HepG2 (cell line): ENCODE results near the gene MDP1. TPM values are rescaled to one million over a fixed set of nuclear protein-coding genes. Genes with fewer than 3 reads are reported as not detected.

Experiments
- ARID3A ChIP-seq: IDR thresholded peaks from 2 replicates; pipeline ENCODE4 v1.6.1; 2012; ENCODE audit warnings: low read depth, low read length, improper control_type of control experiment
- ARNT ChIP-seq: fragments of 450-650 bp; IDR thresholded peaks from 2 replicates; pipeline ENCODE4 v1.6.1; 2017
- CHD4 ChIP-seq: fragments of 200-600 bp; sonication (generic); IDR thresholded peaks from 2 replicates; pipeline ENCODE4 v1.7.0; 2017; ENCODE audit warnings: mild to moderate bottlenecking, low read length, borderline replicate concordance
- DDIT3 ChIP-seq: sonication (generic); formaldehyde crosslinking; IDR thresholded peaks from 2 replicates; pipeline ENCODE4 v1.4.0; 2020; ENCODE audit warnings: mild to moderate bottlenecking, missing genetic modification reagents
- FOXA1 ChIP-seq, 2 experiments: fragments of 450-650 bp in 1 of 2; sonication (generic) in 1 of 2; formaldehyde crosslinking in 1 of 2; IDR thresholded peaks; 2 replicates each; pipeline versions ENCODE4 v1.4.0 to v1.6.1; 2016 to 2020; ENCODE audit warnings: missing genetic modification reagents in 1 of 2
- FOXA3 ChIP-seq: IDR thresholded peaks from 2 replicates; pipeline ENCODE4 v1.6.1; 2016; ENCODE audit warnings: missing genetic modification reagents, missing compliant biosample characterization
- IRF9 ChIP-seq: sonication (generic); formaldehyde crosslinking; IDR thresholded peaks from 2 replicates; pipeline ENCODE4 v1.8.0; 2022; ENCODE audit warnings: missing genetic modification reagents, mild to moderate bottlenecking, borderline replicate concordance
- KAT2B ChIP-seq: fragments of 150-350 bp; IDR thresholded peaks from 2 replicates; pipeline ENCODE4 v1.6.1; 2014; ENCODE audit warnings: low read depth, low read length, borderline replicate concordance
- NFE2 ChIP-seq: sonication (generic); formaldehyde crosslinking; IDR thresholded peaks from 2 replicates; pipeline ENCODE4 v1.4.0; 2020; ENCODE audit warnings: missing genetic modification reagents
- NR2F6 ChIP-seq, 2 experiments: IDR thresholded peaks; 2 replicates each; pipeline ENCODE4 v1.6.1; 2016; ENCODE audit warnings: antibody characterized with exemption in 1 of 2, mild to moderate bottlenecking in 1 of 2
- PAWR ChIP-seq: sonication (generic); formaldehyde crosslinking; IDR thresholded peaks from 2 replicates; pipeline ENCODE4 v1.4.0; 2020; ENCODE audit warnings: missing genetic modification reagents, mild to moderate bottlenecking, borderline replicate concordance
- PLRG1 ChIP-seq: fragments of 450-650 bp; conservative IDR thresholded peaks from 2 replicates; pipeline ENCODE4 v1.6.1; 2016
- THYN1 ChIP-seq: sonication (generic); formaldehyde crosslinking; IDR thresholded peaks from 2 replicates; pipeline ENCODE4 v1.8.1; 2023; ENCODE audit warnings: low read depth, mild to moderate bottlenecking, moderate library complexity, missing genetic modification reagents, borderline replicate concordance
- UBTF ChIP-seq: sonication (generic); formaldehyde crosslinking; IDR thresholded peaks from 2 replicates; pipeline ENCODE4 v1.4.0; 2020; ENCODE audit warnings: mild to moderate bottlenecking, missing genetic modification reagents
- YEATS2 ChIP-seq: sonication (generic); formaldehyde crosslinking; IDR thresholded peaks from 2 replicates; pipeline ENCODE4 v1.4.0; 2020; ENCODE audit warnings: missing genetic modification reagents, borderline replicate concordance
- ZBTB7B ChIP-seq: sonication (generic); formaldehyde crosslinking; IDR thresholded peaks from 2 replicates; pipeline ENCODE4 v1.4.0; 2020; ENCODE audit warnings: missing genetic modification reagents
- ZFP82 ChIP-seq: sonication (generic); formaldehyde crosslinking; IDR thresholded peaks from 2 replicates; pipeline ENCODE4 v1.5.1; 2020; ENCODE audit warnings: mild to moderate bottlenecking, missing genetic modification reagents, borderline replicate concordance
- ZNF354B ChIP-seq: sonication (generic); formaldehyde crosslinking; IDR thresholded peaks from 2 replicates; pipeline ENCODE4 v1.8.0; 2022; ENCODE audit warnings: mild to moderate bottlenecking, missing genetic modification reagents
- ZNF501 ChIP-seq: sonication (generic); formaldehyde crosslinking; IDR thresholded peaks from 2 replicates; pipeline ENCODE4 v1.5.1; 2020; ENCODE audit warnings: mild to moderate bottlenecking, moderate library complexity, missing genetic modification reagents
- ZNF543 ChIP-seq: sonication (generic); formaldehyde crosslinking; IDR thresholded peaks from 2 replicates; pipeline ENCODE4 v1.4.0; 2020; ENCODE audit warnings: mild to moderate bottlenecking, missing genetic modification reagents
- ZNF616 ChIP-seq: sonication (generic); formaldehyde crosslinking; IDR thresholded peaks from 2 replicates; pipeline ENCODE4 v1.5.0; 2020; ENCODE audit warnings: low read depth, mild to moderate bottlenecking, missing genetic modification reagents
- ZNF660 ChIP-seq: sonication (generic); formaldehyde crosslinking; IDR thresholded peaks from 2 replicates; pipeline ENCODE4 v1.5.1; 2020; ENCODE audit warnings: mild to moderate bottlenecking, low read depth, missing genetic modification reagents, borderline replicate concordance
- ZNF788 ChIP-seq: sonication (generic); formaldehyde crosslinking; IDR thresholded peaks from 2 replicates; pipeline ENCODE4 v1.5.0; 2020; ENCODE audit warnings: mild to moderate bottlenecking, missing genetic modification reagents, borderline replicate concordance
- ZNF841 ChIP-seq: sonication (generic); formaldehyde crosslinking; IDR thresholded peaks from 2 replicates; pipeline ENCODE4 v1.8.1; 2023; ENCODE audit warnings: missing genetic modification reagents, borderline replicate concordance
- ZSCAN30 ChIP-seq: sonication (generic); formaldehyde crosslinking; IDR thresholded peaks from 2 replicates; pipeline ENCODE4 v1.5.0; 2020; ENCODE audit warnings: mild to moderate bottlenecking, missing genetic modification reagents
- polyA plus RNA-seq, 8 experiments: library from polyadenylated mRNA; depleted of rRNA in 3 of 8; stranded (reverse) in 7 of 8; unstranded in 1 of 8; fragments of >200 nt; fragmentation: Illumina TruSeq in 4 of 8; extraction: Trizol in 4 of 8; gene quantifications; 2 replicates each; pipeline versions ENCODE4 v1.2.1 to v1.2.3, GENCODE V29; 2011 to 2016; ENCODE audit warnings: low read depth in 4 of 8, missing spikeins in 1 of 8, mixed read lengths in 1 of 8; ENCODE audit not compliant: insufficient read depth in 1 of 8
- total RNA-seq, 5 experiments: library from RNA; depleted of rRNA; stranded (reverse); fragments of >200 nt; fragmentation: Illumina TruSeq; extraction: Trizol; gene quantifications; 2 replicates each; pipeline ENCODE4 v1.2.3, GENCODE V29; 2016; ENCODE audit warnings: low read depth in 1 of 5

MDP1 gene
- total and polyA plus RNA-seq, 2 of the 13 experiments (the other 11 are each of a cell fraction or from before 2014, with no cell fraction given): 44.1 to 48.7 TPM

- TF ChIP-seq ARNT: no peak
- TF ChIP-seq KAT2B: peak; percentile 36; the same call in 1 of the 2 replicates
- TF ChIP-seq ZNF660 (CRISPR knock-in tag): peak; percentile 91
- TF ChIP-seq PAWR (CRISPR knock-in tag): no peak
- peak; percentile 90 for TF ChIP-seq IRF9 (CRISPR knock-in tag)
- TF ChIP-seq THYN1 (CRISPR knock-in tag): peak; percentile 99
- TF ChIP-seq ZBTB7B (CRISPR knock-in tag): peak; percentile 82; the same call in 1 of the 2 replicates
- no peak for TF ChIP-seq ZSCAN30 (CRISPR knock-in tag)
- TF ChIP-seq FOXA1 (IDR thresholded peaks at IDR 0.05): no peak
- TF ChIP-seq FOXA1 (CRISPR knock-in tag; IDR thresholded peaks at IDR 0.05): peak; percentile 76
- no peak for TF ChIP-seq ZFP82 (CRISPR knock-in tag)
- TF ChIP-seq ARID3A: peak; percentile 98
- peak; percentile 93 for TF ChIP-seq ZNF543 (CRISPR knock-in tag)
- peak; percentile 95; the same call in 1 of the 2 replicates for TF ChIP-seq ZNF616
- TF ChIP-seq ZNF354B (CRISPR knock-in tag): peak; percentile 98
- no peak for TF ChIP-seq PLRG1
- no peak; the same call in 1 of the 2 replicates for TF ChIP-seq NR2F6 (IDR thresholded peaks at IDR 0.05)
- peak; percentile 86; the same call in 1 of the 2 replicates for TF ChIP-seq NR2F6 (CRISPR knock-in tag; IDR thresholded peaks at IDR 0.05)
- peak; percentile 96 for TF ChIP-seq UBTF (CRISPR knock-in tag)
- TF ChIP-seq NFE2 (CRISPR knock-in tag): no peak
- TF ChIP-seq CHD4: peak; percentile 74; the same call in 1 of the 2 replicates
- TF ChIP-seq YEATS2 (CRISPR knock-in tag): peak; percentile 100
- peak; percentile 100 for TF ChIP-seq ZNF788 (CRISPR knock-in tag)
- peak; percentile 94 for TF ChIP-seq FOXA3 (CRISPR knock-in tag)
- no peak for TF ChIP-seq ZNF841
- peak; percentile 100 for TF ChIP-seq ZNF501 (CRISPR knock-in tag)
- TF ChIP-seq DDIT3 (CRISPR knock-in tag): peak; percentile 29; the same call in 1 of the 2 replicates
Measured at GRCh38 chr14:24188251-24189058, 27.4 kb downstream of the MDP1 start, which contains the start of gene IPO4 (continued).
